ENCODE results near the gene ATP8B1. TPM values are rescaled to one million over a fixed set of nuclear protein-coding genes. Genes with fewer than 3 reads are reported as not detected.
A peak's percentile ranks its signal among the peaks of the same experiment; 100 is the strongest.

The ATP8B1 gene
- total RNA-seq, 1 donor from 2014 or later: 20.8 TPM

- TF ChIP-seq, protein P1, sequence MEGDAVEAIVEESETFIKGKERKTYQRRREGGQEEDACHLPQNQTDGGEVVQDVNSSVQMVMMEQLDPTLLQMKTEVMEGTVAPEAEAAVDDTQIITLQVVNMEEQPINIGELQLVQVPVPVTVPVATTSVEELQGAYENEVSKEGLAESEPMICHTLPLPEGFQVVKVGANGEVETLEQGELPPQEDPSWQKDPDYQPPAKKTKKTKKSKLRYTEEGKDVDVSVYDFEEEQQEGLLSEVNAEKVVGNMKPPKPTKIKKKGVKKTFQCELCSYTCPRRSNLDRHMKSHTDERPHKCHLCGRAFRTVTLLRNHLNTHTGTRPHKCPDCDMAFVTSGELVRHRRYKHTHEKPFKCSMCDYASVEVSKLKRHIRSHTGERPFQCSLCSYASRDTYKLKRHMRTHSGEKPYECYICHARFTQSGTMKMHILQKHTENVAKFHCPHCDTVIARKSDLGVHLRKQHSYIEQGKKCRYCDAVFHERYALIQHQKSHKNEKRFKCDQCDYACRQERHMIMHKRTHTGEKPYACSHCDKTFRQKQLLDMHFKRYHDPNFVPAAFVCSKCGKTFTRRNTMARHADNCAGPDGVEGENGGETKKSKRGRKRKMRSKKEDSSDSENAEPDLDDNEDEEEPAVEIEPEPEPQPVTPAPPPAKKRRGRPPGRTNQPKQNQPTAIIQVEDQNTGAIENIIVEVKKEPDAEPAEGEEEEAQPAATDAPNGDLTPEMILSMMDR (IDR thresholded peaks at IDR 0.05; ENCODE audit: insufficient read depth, low read length, severe bottlenecking): no peak
- DNase-seq (ENCODE audit: low read depth) (no peak), FAIRE-seq (no peak)
- H3K27me3 ChIP-seq (ENCODE audit: control insufficient read depth, insufficient read depth, low read length): no peaks in the 10 kb centered on the region
- no peaks in the 10 kb centered on the region for H3K36me3 ChIP-seq (ENCODE audit: control insufficient read depth, insufficient read depth, low read length)
- H3K4me3 ChIP-seq (ENCODE audit: low read depth, low read length): no peak overlapping the region
These were observed 12.8 kb downstream of the ATP8B1 start for GRCh38 chr18:57790316-57790715.

GRCh38 chr18:57789759-57790158 lies 13.4 kb downstream of the ATP8B1 start:
- DNase-seq (ENCODE audit: low read depth): no peak
- TF ChIP-seq, protein P1 (IDR thresholded peaks at IDR 0.05; ENCODE audit: insufficient read depth, low read length, severe bottlenecking): no peak
- H3K4me3 ChIP-seq (ENCODE audit: low read depth, low read length): no peak overlapping the region
- H3K36me3 ChIP-seq (ENCODE audit: control insufficient read depth, insufficient read depth, low read length): no peaks in the 10 kb centered on the region
- H3K27me3 ChIP-seq (ENCODE audit: control insufficient read depth, insufficient read depth, low read length): no peaks in the 10 kb centered on the region
- no peak for FAIRE-seq

DNA sequence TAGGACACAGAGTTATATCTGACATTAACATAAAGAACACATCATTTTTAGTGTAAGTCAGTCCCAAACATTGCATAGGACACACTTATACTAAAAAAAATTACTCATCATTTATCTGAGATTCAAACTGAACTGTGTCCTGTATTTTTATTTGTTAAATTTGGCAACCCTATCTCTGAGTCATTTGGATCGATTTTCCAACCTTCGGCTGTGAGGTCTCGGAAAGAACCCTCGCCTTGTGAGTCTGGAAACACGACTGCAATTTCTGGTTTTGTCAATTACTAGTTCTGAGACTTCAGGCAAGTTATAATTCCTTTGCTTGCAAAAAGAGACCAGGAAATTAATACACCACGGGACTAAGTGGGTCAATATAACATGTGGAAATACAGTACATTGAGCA lies 14.0 kb downstream of the ATP8B1 start:
- FAIRE-seq: no peak
- DNase-seq (ENCODE audit: low read depth): peak; percentile 49

DNA sequence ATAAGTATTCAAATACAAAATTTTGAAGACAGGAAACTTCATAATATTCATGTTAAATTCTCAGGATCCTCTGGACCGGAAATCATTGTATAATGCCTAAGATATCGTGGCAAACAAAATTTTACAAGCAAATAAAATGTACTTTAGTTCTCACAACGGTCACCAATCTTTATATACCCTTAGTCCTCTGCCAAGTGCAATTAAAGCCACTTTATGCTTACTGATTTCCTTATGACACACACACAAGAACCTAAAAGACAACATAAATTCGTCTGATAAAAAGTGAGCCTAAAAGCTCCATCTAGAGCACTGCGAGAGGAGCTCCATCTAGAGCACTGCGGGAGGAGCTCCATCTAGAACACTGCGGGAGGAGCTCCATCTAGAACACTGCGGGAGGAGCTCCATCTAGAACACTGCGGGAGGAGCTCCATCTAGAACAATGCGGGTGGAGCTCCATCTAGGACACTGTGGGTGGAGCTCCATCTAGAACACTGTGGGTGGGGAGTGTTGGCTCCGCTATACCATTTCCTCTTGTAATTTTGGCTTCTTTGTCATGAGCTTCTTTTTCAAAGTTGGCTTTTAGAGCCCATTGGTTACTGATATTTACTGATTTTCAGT lies 15.9 kb downstream of the ATP8B1 start:
- no peaks in the 10 kb centered on the region for H3K36me3 ChIP-seq (ENCODE audit: control insufficient read depth, insufficient read depth, low read length)
- FAIRE-seq (no peak), DNase-seq (ENCODE audit: low read depth) (no peak)
- TF ChIP-seq, protein P1 (IDR thresholded peaks at IDR 0.05; ENCODE audit: insufficient read depth, low read length, severe bottlenecking): no peak
- no peaks in the 10 kb centered on the region for H3K27me3 ChIP-seq (ENCODE audit: control insufficient read depth, insufficient read depth, low read length)
- H3K4me3 ChIP-seq (ENCODE audit: low read depth, low read length): no peak overlapping the region

More for the DNA sequence above, 14.0 kb downstream of the ATP8B1 start:
- H3K36me3 ChIP-seq (ENCODE audit: control insufficient read depth, insufficient read depth, low read length): no peaks in the 10 kb centered on the region
- TF ChIP-seq, protein P1 (IDR thresholded peaks at IDR 0.05; ENCODE audit: insufficient read depth, low read length, severe bottlenecking): no peak
- H3K4me3 ChIP-seq (ENCODE audit: low read depth, low read length): no peak overlapping the region
- no peaks in the 10 kb centered on the region for H3K27me3 ChIP-seq (ENCODE audit: control insufficient read depth, insufficient read depth, low read length)

DNA sequence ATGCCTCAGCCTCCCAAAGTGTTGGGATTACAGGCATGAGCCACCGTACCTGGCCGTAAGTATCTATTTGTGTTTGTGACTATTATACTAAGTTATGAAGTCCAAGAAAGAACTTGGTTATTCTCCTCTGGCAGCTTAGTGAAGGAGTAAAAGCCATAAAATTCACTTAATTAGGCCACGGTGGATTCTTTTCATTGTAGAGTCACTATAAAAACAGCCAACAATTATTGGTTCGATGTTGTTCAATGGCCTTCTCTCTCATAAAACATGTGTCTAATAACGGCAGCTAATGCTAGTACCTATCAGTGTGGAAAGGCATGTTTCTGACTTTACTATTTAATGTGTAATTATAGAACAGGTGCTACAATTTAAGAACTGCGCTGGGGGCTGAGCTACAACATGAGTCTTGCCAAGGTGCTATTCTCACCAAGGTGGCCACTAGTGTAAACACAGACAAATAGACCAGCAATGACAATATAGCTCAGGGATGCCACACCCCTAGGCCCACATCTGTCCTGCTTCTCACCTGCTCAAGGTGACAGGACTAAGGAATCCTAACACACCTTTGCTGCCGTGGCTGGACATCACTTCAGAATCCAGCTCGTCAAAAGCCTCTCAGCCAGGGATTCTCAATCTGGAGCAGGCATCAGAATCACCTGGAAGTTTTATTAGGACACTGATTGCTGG lies 17.2 kb downstream of the ATP8B1 start:
- Histone ChIP-seq H3K27me3 (ENCODE audit: control insufficient read depth, insufficient read depth, low read length) (no peaks in the 10 kb centered on the region), H3K4me3 (ENCODE audit: low read depth, low read length) (no peak overlapping the region), H3K36me3 (ENCODE audit: control insufficient read depth, insufficient read depth, low read length) (no peaks in the 10 kb centered on the region)
- no peak for DNase-seq (ENCODE audit: low read depth)
- no peak for FAIRE-seq
- TF ChIP-seq, protein P1 (IDR thresholded peaks at IDR 0.05; ENCODE audit: insufficient read depth, low read length, severe bottlenecking): no peak

DNA sequence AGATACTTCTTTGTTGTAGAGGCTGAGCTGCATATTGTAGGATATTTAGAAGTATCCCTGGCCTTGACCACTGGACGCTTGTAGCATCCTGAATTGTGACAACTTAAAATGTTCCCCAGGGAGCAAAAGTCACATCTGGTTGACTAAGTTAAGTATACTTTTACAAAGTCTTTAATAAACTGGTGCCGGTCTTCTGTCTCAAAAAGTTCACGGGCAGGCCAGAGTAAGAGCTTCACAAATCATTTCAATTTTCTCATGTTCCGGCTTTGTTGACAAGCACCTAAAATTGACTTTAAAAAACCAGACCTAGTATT lies 18.4 kb downstream of the ATP8B1 start:
- TF ChIP-seq, protein P1 (IDR thresholded peaks at IDR 0.05; ENCODE audit: insufficient read depth, low read length, severe bottlenecking): no peak
- Histone ChIP-seq H3K36me3 (ENCODE audit: control insufficient read depth, insufficient read depth, low read length) (no peaks in the 10 kb centered on the region), H3K4me3 (ENCODE audit: low read depth, low read length) (no peak overlapping the region), H3K27me3 (ENCODE audit: control insufficient read depth, insufficient read depth, low read length) (no peaks in the 10 kb centered on the region)
- FAIRE-seq (no peak), DNase-seq (ENCODE audit: low read depth) (no peak)
